NCI-H524 treated with DMSO at 0.1 percent for 48 hours (cell line): ENCODE data around the gene ZNF407.

Experiments
- DNase-seq: peaks from one replicate; lab custom pipeline; 2025; lab: John Stamatoyannopoulos, UW

ZNF407 gene

GRCh38 chr18:74626049-74626874, 28.6 kb downstream of the ZNF407 start:
- no peak for DNase-seq

- DNase-seq = no peak
These were observed 33.1 kb downstream of the ZNF407 start for GRCh38 chr18:74630804-74631203.

- no peak for DNase-seq
These were observed 33.5 kb downstream of the ZNF407 start for GRCh38 chr18:74631212-74631611.

- DNase-seq = no peak
These were observed 34.1 kb downstream of the ZNF407 start for GRCh38 chr18:74631623-74632350.

GRCh38 chr18:74632351-74632679, 34.6 kb downstream of the ZNF407 start:
- no peak for DNase-seq

GRCh38 chr18:74632856-74633255, 35.2 kb downstream of the ZNF407 start:
- DNase-seq = no peak

GRCh38 chr18:74633652-74634352, 36.1 kb downstream of the ZNF407 start:
- DNase-seq = no peak

GRCh38 chr18:74635224-74635975, 37.7 kb downstream of the ZNF407 start:
- no peak for DNase-seq

GRCh38 chr18:74637070-74637469, 39.4 kb downstream of the ZNF407 start:
- no peak for DNase-seq

GRCh38 chr18:74638210-74638609, 40.5 kb downstream of the ZNF407 start:
- no peak for DNase-seq

GRCh38 chr18:74644713-74645112, 47.0 kb downstream of the ZNF407 start:
- no peak for DNase-seq

- DNase-seq = no peak
These were observed 48.0 kb downstream of the ZNF407 start for GRCh38 chr18:74645679-74646078.

- DNase-seq = no peak
These were observed 53.9 kb downstream of the ZNF407 start for GRCh38 chr18:74651327-74652128.

GRCh38 chr18:74652392-74652988, 54.8 kb downstream of the ZNF407 start:
- DNase-seq = no peak

- peak; percentile 21 for DNase-seq
These were observed 57.0 kb downstream of the ZNF407 start for GRCh38 chr18:74654638-74655037.

GRCh38 chr18:74661008-74661407, 63.3 kb downstream of the ZNF407 start:
- DNase-seq = no peak

- no peak for DNase-seq
These were observed 64.0 kb downstream of the ZNF407 start for GRCh38 chr18:74661691-74662090.

- DNase-seq = no peak
These were observed 65.0 kb downstream of the ZNF407 start for GRCh38 chr18:74662622-74663021.

- no peak for DNase-seq
These were observed 67.7 kb downstream of the ZNF407 start for GRCh38 chr18:74665346-74665745.

- DNase-seq = no peak
These were observed 68.2 kb downstream of the ZNF407 start for GRCh38 chr18:74665905-74666304.
